Activated naive CD4-positive, alpha-beta T cell treated with anti-CD3 and anti-CD28 coated beads, Interleukin-2, amount 10 ng/mL, durations not matched to agents 7 days and 5 days (primary cell): ENCODE results near the gene TMCC1.

Source experiments
- CTCF ChIA-PET: fragments of 350-600 bp; sonication (Branson Sonifier 250); formaldehyde crosslinking; loops from one replicate; lab custom pipeline; 2021; ENCODE audit warnings: antibody characterized with exemption; lab: Charles Lee
- DNase-seq: peaks from one replicate; pipeline ENCODE4 v3.0.0-alpha.2; 2020
- H3K27ac Mint-ChIP-seq: one replicate; pipeline ENCODE4 v1.8.0; 2021; ENCODE audit warnings: mild to moderate bottlenecking, moderate library complexity, mixed read lengths
- H3K27me3 Mint-ChIP-seq: one replicate; pipeline ENCODE4 v1.8.0; 2021; ENCODE audit warnings: mild to moderate bottlenecking, mixed read lengths
- H3K36me3 Mint-ChIP-seq: one replicate; pipeline ENCODE4 v1.8.0; 2021; ENCODE audit warnings: mixed read lengths
- H3K4me1 Mint-ChIP-seq: one replicate; pipeline ENCODE4 v1.8.0; 2021; ENCODE audit warnings: mixed read lengths
- H3K4me3 Mint-ChIP-seq: one replicate; pipeline ENCODE4 v1.8.0; 2021; ENCODE audit warnings: mild to moderate bottlenecking, moderate library complexity, mixed read lengths
- H3K9me3 Mint-ChIP-seq: one replicate; pipeline ENCODE4 v1.8.0; 2021; ENCODE audit warnings: mixed read lengths

Gene TMCC1

DNA sequence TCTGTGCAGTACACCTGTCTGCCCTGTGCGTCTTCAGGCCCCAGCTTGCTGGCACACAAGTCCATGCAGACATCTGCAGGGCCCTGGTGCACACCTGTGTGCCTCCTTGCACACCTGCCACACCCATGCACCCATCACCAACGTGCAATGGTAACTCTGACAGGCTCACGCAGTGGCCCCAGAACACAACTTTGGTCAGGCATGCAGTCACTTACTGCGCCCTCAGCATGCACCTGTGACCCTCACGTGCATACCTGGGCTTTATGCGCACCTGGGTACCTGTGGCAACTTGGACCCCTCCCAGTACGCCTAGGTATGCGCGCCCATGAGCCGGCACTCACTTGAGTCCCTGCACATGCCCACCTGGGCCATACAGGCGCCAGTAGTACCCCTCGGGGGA, 288.7 kb downstream of the TMCC1 start:
- DNase-seq: no peak
- CTCF ChIA-PET: no interaction called here
- Mint-ChIP-seq H3K36me3 (peaks cover 2% of the 10 kb centered on the region), H3K27ac (no peak overlapping the region), H3K4me1 (peaks cover 15% of the 10 kb centered on the region), H3K9me3 (no peaks in the 10 kb centered on the region), H3K4me3 (no peak overlapping the region), H3K27me3 (peaks cover 96% of the 10 kb centered on the region)

DNA sequence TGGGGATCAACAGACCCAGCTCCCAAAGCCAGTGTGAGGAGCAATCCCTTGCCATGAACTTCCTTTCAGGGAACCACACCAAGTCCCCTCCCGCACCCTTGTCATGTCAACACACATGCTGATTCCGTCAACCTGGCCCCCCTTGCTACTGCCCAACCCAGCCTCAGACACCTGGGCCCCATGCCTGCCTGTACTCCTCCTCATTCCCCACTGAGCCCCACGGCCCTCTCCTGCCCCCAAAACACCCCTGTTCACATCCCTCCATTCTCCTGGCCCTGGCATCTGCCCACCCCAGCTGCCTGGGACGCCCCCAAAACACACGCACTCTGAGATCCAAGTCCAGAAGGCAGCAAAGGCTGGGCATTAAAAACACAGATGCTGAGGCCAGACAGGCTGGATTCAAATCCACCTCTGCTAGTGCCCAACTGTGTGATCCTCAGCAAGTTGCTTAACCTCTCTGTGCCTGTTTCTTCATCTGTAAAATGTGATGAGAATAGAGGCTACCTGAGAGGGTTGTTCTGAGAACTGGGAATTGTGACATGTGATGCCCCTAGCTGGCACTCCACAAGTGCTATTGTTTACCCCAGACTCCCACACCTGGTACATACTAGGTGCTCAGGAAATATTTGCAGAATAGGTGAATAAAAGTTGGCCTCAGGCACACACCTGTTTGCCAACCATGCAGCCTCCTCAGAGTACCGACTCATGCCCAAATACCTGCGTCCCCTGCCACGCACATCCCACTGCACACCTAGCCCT, 289.3 kb downstream of the TMCC1 start:
- Mint-ChIP-seq H3K4me3 (peak overlapping the region; percentile 21), H3K36me3 (peaks cover 2% of the 10 kb centered on the region), H3K27me3 (peaks cover 96% of the 10 kb centered on the region), H3K4me1 (peaks cover 15% of the 10 kb centered on the region), H3K27ac (no peak overlapping the region), H3K9me3 (no peaks in the 10 kb centered on the region)
- CTCF ChIA-PET: interaction anchor here (1.2 to 1.3 kb wide), 2 partner anchors 23 to 24 kb away, joined by 3 read pairs; no protein-coding TSS in a partner anchor
- no peak for DNase-seq

DNA sequence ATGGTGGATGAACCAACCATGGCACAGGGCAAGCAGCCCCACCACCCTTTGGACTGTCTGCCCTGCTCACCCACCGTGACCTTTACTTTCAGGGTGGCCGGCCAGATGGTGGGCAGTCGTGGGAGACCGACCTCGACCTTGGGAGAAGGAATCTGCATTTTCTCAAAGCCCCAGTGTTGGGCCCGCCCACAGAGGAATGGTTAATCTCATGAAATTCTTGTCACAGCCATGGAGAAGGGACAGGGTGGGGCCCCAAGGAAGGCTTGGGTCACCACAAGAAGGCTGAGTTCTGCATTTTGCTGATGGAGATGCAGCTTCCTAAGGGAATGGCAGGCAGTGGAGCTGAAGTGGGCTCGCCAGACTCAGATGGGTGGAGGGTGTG, 290.0 kb downstream of the TMCC1 start:
- Mint-ChIP-seq H3K36me3 (peaks cover 2% of the 10 kb centered on the region), H3K27me3 (peaks cover 96% of the 10 kb centered on the region), H3K4me3 (no peak overlapping the region), H3K27ac (no peak overlapping the region), H3K4me1 (peaks cover 13% of the 10 kb centered on the region), H3K9me3 (no peaks in the 10 kb centered on the region)
- CTCF ChIA-PET: interaction anchor here (1.2 to 1.3 kb wide), 2 partner anchors 24 to 25 kb away, joined by 3 read pairs; no protein-coding TSS in a partner anchor
- DNase-seq: no peak

DNA sequence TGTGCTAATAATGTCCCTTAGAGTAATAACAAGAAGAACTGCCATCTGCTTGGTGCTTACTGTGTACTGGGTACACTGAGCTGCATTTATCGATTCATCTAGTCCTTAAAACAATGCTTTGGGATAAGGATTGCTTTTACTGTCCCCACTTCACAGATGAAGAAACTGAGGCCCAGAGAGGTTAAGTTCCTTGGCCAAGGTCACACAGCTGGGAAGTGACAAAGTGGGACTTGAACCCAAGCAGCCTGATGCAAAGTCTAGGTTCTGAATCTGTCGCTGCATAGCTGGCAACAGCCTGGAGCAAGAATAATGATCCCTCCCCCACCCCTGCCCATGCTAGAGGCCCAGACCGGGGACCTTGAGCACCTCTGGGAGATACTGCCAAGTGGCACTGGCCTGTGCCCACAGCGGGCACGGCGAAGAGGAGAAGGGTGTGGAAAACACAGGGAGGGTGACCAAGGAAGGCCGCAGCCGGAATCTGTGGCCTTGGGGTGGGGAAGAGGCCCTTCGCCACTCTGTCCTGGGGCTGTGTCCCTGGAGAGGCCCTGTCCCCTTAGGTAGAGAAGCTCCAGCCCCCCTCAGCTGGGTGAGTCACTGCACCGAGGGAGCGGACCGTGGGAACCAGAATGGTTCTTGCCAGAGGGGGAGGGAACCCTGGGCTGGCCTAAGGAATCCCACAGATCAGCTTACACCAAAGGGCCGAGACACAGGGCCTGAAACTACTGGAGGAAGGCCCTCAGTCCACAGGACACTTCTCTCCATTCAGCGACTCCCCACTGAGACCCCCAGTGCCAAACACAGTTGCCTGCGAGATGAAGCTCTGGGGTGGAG, 290.6 kb downstream of the TMCC1 start:
- Mint-ChIP-seq H3K27me3 (peaks cover 96% of the 10 kb centered on the region), H3K36me3 (peaks cover 2% of the 10 kb centered on the region), H3K9me3 (no peaks in the 10 kb centered on the region), H3K4me1 (peaks cover 10% of the 10 kb centered on the region), H3K4me3 (no peak overlapping the region), H3K27ac (no peak overlapping the region)
- CTCF ChIA-PET: interaction anchor here (1.2 to 1.3 kb wide), 2 partner anchors 24 to 26 kb away, joined by 3 read pairs; no protein-coding TSS in a partner anchor
- no peak for DNase-seq

DNA sequence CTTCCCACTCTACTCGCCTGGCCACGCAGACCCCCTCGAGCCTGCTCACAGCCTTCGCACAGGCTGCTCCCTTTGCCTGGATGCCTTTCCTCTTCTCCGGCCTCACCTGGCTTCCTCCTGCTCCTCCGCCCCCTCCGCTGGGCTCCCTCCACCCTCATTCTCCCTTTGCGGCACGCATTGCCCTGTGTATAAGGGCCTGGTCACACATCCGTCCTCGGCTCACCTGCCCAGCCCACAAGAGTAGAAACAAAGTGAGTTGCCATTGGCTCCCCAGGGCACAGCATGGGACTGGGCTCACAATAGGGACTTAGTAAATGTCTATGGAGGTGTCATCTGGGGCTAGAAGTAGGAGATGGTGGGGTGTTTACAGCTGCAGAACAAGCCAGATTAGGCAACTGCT, 291.2 kb downstream of the TMCC1 start:
- DNase-seq: no peak
- Mint-ChIP-seq H3K27me3 (peaks cover 96% of the 10 kb centered on the region), H3K27ac (no peak overlapping the region), H3K4me1 (peaks cover 10% of the 10 kb centered on the region), H3K9me3 (no peaks in the 10 kb centered on the region), H3K4me3 (no peak overlapping the region), H3K36me3 (peaks cover 2% of the 10 kb centered on the region)
- CTCF ChIA-PET: no interaction called here

DNA sequence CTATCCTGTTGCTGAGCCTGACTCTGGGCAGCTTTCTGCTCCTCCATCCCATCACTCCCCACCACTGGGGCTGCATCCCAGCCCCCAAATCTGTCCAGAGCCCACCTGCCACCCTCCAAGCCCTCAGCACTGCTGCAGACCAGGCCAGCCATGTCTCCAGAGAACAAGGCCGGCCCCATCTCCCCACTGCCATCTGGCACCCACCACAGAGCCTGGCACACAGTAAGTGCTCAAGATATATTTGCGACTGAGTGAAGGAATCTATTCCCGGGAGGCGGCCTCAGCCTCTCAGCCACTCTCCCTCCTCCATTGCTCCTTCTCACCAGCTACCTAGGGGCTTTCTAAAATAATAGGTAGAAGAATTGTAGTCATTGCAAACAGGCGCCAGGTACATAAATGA, 291.8 kb downstream of the TMCC1 start:
- H3K27ac Mint-ChIP-seq: no peak overlapping the region

DNA sequence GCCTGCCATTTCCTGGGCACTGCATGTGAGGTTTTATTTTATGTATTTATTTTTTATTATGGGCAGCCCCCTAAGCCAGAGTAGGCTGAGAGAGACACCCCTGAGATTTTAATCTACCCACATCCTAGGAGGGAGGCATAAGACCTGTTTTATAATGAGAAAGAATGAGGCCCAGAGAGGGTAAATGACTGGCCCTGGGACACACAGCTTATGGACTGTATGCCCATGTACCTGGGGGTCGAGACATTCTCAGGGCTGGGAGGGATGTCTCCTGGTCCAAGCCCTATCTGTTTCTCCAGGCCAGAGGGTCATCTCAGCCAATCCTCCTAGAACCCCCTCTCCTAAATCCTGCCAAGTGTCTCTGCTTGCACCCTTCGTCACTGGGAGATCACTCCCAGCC, 293.2 kb downstream of the TMCC1 start:
- H3K27ac Mint-ChIP-seq: no peak overlapping the region
- DNase-seq: no peak
- no peaks in the 10 kb centered on the region for H3K36me3 Mint-ChIP-seq
- CTCF ChIA-PET: no interaction called here
- no peaks in the 10 kb centered on the region for H3K9me3 Mint-ChIP-seq
- H3K4me3 Mint-ChIP-seq: no peak overlapping the region
- H3K27me3 Mint-ChIP-seq: peaks cover 97% of the 10 kb centered on the region
- no peaks in the 10 kb centered on the region for H3K4me1 Mint-ChIP-seq

More for the DNA sequence above, 291.8 kb downstream of the TMCC1 start:
- H3K36me3 Mint-ChIP-seq: peaks cover 2% of the 10 kb centered on the region
- no peak for DNase-seq
- no peak overlapping the region for H3K4me3 Mint-ChIP-seq
- CTCF ChIA-PET: no interaction called here
- H3K9me3 Mint-ChIP-seq: no peaks in the 10 kb centered on the region
- peaks cover 96% of the 10 kb centered on the region for H3K27me3 Mint-ChIP-seq
- H3K4me1 Mint-ChIP-seq: peaks cover 4% of the 10 kb centered on the region

DNA sequence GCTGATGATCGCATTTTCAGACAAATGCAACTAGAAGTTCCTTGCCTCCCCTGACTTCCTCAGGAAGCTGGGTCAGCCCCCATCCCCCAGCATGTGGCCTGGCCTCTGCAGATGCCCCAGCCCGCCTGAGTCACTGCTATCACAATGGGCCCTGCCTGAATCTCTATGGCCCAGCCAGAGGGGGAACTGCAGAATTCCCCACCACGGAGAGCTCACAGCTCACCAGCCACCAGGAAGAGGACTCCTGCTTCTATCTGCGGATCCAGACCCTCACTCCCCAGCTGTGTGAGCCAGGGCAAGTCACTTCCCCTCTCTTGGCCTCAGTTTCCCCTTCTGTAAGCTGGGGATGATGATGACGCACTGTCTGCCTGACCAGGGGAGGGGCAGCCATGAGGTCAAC, 293.9 kb downstream of the TMCC1 start:
- Mint-ChIP-seq H3K9me3 (no peaks in the 10 kb centered on the region), H3K36me3 (no peaks in the 10 kb centered on the region), H3K4me3 (no peak overlapping the region), H3K27me3 (peaks cover 97% of the 10 kb centered on the region), H3K4me1 (no peaks in the 10 kb centered on the region), H3K27ac (no peak overlapping the region)
- CTCF ChIA-PET: no interaction called here
- no peak for DNase-seq

DNA sequence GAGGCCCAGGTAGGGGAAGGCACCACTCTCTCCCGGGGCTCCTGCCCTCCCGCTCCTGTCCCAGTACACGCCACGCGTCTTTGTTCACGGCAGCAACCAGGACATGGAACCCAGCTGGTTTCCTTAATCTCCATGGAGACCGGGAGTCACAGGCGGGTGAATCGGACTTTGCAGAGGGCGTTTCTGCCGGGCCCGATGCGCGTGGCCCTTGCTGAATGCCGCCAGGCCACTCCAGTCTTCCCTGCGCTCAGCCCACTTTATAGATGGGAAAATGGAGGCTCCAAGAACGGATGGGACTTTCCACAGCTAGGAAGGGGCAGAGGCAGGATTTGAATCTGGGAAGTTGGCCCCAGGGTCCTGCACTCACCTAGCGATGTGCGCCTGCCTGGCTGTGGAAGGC, 294.4 kb downstream of the TMCC1 start:
- H3K9me3 Mint-ChIP-seq: no peaks in the 10 kb centered on the region
- H3K36me3 Mint-ChIP-seq: no peaks in the 10 kb centered on the region
- peaks cover 97% of the 10 kb centered on the region for H3K27me3 Mint-ChIP-seq
- H3K27ac Mint-ChIP-seq: no peak overlapping the region
- H3K4me1 Mint-ChIP-seq: peaks cover 5% of the 10 kb centered on the region
- CTCF ChIA-PET: no interaction called here
- no peak for DNase-seq
- no peak overlapping the region for H3K4me3 Mint-ChIP-seq

DNA sequence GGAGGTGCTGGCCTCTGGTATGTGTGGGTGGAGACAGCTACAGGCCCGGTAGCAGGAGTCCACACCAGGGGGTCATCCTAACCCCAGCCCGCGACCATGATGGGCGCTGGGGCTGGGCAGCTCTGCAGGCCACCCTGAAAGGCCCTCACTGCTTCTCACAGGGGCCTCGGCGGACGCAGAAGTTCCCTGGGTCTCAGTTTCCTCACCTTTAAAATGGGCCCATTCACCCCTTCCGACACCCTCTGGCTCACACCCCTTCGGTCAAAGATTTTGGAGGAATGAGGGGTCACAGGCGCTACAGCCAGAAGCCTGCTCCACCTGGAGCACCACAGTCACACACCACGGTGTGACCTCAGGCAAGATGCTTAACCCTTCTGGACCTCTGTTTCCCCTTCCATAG, 295.0 kb downstream of the TMCC1 start:
- Mint-ChIP-seq H3K27me3 (peaks cover 97% of the 10 kb centered on the region), H3K27ac (no peak overlapping the region), H3K36me3 (no peaks in the 10 kb centered on the region), H3K9me3 (no peaks in the 10 kb centered on the region), H3K4me1 (peaks cover 11% of the 10 kb centered on the region), H3K4me3 (no peak overlapping the region)
- CTCF ChIA-PET: no interaction called here
- no peak for DNase-seq

DNA sequence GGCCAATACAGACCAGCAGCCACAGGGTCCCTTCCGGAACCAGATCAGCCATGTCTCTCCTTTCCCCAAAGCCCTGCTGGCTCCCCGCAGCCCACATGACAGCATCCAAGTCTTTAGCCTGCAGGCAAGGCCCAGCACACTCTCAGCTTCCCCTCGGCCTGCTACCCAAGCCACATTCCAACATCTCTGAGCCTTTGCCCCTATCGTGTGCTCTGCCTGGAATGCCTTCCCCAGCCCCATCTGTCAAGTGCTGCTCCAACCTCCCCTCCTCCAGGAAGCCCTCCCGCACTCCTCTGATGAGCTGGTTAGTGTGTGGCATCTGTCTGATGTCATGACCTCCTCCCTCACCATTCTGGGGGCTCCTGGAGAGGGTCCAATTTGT, 295.5 kb downstream of the TMCC1 start:
- CTCF ChIA-PET: no interaction called here
- peaks cover 97% of the 10 kb centered on the region for H3K27me3 Mint-ChIP-seq
- peaks cover 16% of the 10 kb centered on the region for H3K4me1 Mint-ChIP-seq
- no peaks in the 10 kb centered on the region for H3K36me3 Mint-ChIP-seq
- H3K9me3 Mint-ChIP-seq: no peaks in the 10 kb centered on the region
- H3K27ac Mint-ChIP-seq: no peak overlapping the region
- H3K4me3 Mint-ChIP-seq: no peak overlapping the region
- DNase-seq: no peak
